BLaER1 treated with 17β-estradiol and CSF1 and Interleukin-3, amounts not matched to agents 10 nM and 100 nM (cell line): Measurements from ENCODE around the gene HOTAIR.

Experiments
- H3K27ac ChIP-seq, 11 experiments: shearing (Covaris generic); formaldehyde crosslinking; 2 replicates each; pipeline ENCODE4 v1.8.1; 2022
- H3K27me3 ChIP-seq, 11 experiments: shearing (Covaris generic); formaldehyde crosslinking; 2 replicates each; pipeline ENCODE4 v1.8.1; 2022
- H3K36me3 ChIP-seq, 11 experiments: shearing (Covaris generic); formaldehyde crosslinking; 2 replicates each; pipeline ENCODE4 v1.8.1; 2022
- H3K4me1 ChIP-seq, 10 experiments: shearing (Covaris generic); formaldehyde crosslinking; 2 replicates each; pipeline ENCODE4 v1.8.1; 2022
- H3K4me2 ChIP-seq, 11 experiments: shearing (Covaris generic); formaldehyde crosslinking; 2 replicates each; pipeline ENCODE4 v1.8.1; 2022
- H3K4me3 ChIP-seq, 10 experiments: shearing (Covaris generic); formaldehyde crosslinking; 2 replicates each; pipeline ENCODE4 v1.8.1; 2022
- H3K9ac ChIP-seq, 11 experiments: shearing (Covaris generic); formaldehyde crosslinking; 2 replicates each; pipeline ENCODE4 v1.8.1; 2022
- H3K9me3 ChIP-seq, 11 experiments: shearing (Covaris generic); formaldehyde crosslinking; replicated peaks in 1 of 11; 2 replicates each; pipeline ENCODE4 v1.8.1; 2022
- H4K20me1 ChIP-seq, 11 experiments: shearing (Covaris generic); formaldehyde crosslinking; 2 replicates each; pipeline ENCODE4 v1.8.1; 2022
- Cebpa-rat ChIP-seq, 11 experiments: shearing (Covaris generic); IDR thresholded peaks; 2 replicates each; pipeline ENCODE4 v1.8.1; 2022

HOTAIR gene

GRCh38 chr12:53981634-53982565 lies 7.1 kb upstream of the HOTAIR start:
- Histone ChIP-seq H3K27ac (no peak overlapping the region), H3K4me1 (peaks cover 0 to 9% (median 0%) of the 10 kb centered on the region in 10 experiments; a peak in 3 of 20 replicates), H3K4me2 (no peak overlapping the region), H3K9me3 (peaks cover 6 to 72% (median 31%) of the 10 kb centered on the region in 11 experiments; a peak in 21 of 22 replicates), H3K9ac (no peak overlapping the region), H3K27me3 (peaks cover 99 to 100% (median 100%) of the 10 kb centered on the region in 11 experiments), H3K4me3 (no peak overlapping the region), H4K20me1 (peaks cover 0 to 84% (median 63%) of the 10 kb centered on the region in 11 experiments; a peak in 17 of 22 replicates), H3K36me3 (no peaks in the 10 kb centered on the region)
- TF ChIP-seq Cebpa-rat (IDR thresholded peaks at IDR 0.05) = no peak; a peak in 1 of 22 replicates

GRCh38 chr12:53980802-53981496 lies 6.2 kb upstream of the HOTAIR start:
- Histone ChIP-seq H3K4me1 (peaks cover 0 to 9% (median 0%) of the 10 kb centered on the region in 10 experiments; a peak in 3 of 20 replicates), H3K4me3 (no peak overlapping the region), H3K9me3 (peaks cover 13 to 72% (median 35%) of the 10 kb centered on the region in 11 experiments), H4K20me1 (peaks cover 0 to 84% (median 64%) of the 10 kb centered on the region in 11 experiments; a peak in 17 of 22 replicates), H3K27ac (no peak overlapping the region), H3K27me3 (peaks cover 99 to 100% (median 100%) of the 10 kb centered on the region in 11 experiments), H3K4me2 (no peak overlapping the region), H3K36me3 (no peaks in the 10 kb centered on the region), H3K9ac (no peak overlapping the region)
- TF ChIP-seq Cebpa-rat (IDR thresholded peaks at IDR 0.05) = no peak

GRCh38 chr12:53980104-53980801 lies 5.5 kb upstream of the HOTAIR start:
- peaks cover 0 to 84% (median 64%) of the 10 kb centered on the region in 11 experiments; a peak in 16 of 22 replicates for H4K20me1 ChIP-seq
- H3K4me3 ChIP-seq = no peak overlapping the region
- H3K9ac ChIP-seq = no peak overlapping the region
- peaks cover 0 to 14% (median 3%) of the 10 kb centered on the region in 10 experiments; a peak in 5 of 20 replicates for H3K4me1 ChIP-seq
- peaks cover 11 to 72% (median 32%) of the 10 kb centered on the region in 11 experiments for H3K9me3 ChIP-seq
- no peak overlapping the region for H3K4me2 ChIP-seq
- peaks cover 99 to 100% (median 100%) of the 10 kb centered on the region in 11 experiments for H3K27me3 ChIP-seq
- H3K27ac ChIP-seq = no peak overlapping the region
- no peaks in the 10 kb centered on the region for H3K36me3 ChIP-seq
- TF ChIP-seq Cebpa-rat (IDR thresholded peaks at IDR 0.05) = no peak

GRCh38 chr12:53978477-53979356 lies 4.0 kb upstream of the HOTAIR start:
- H3K4me2 ChIP-seq = no peak overlapping the region
- H3K4me3 ChIP-seq = no peak overlapping the region
- H3K36me3 ChIP-seq = no peaks in the 10 kb centered on the region
- peaks cover 100% of the 10 kb centered on the region in 11 experiments for H3K27me3 ChIP-seq
- no peak overlapping the region for H3K27ac ChIP-seq
- peaks cover 0 to 16% (median 7%) of the 10 kb centered on the region in 10 experiments; a peak in 9 of 20 replicates for H3K4me1 ChIP-seq
- H3K9ac ChIP-seq = no peak overlapping the region
- TF ChIP-seq Cebpa-rat (IDR thresholded peaks at IDR 0.05) = no peak
- H4K20me1 ChIP-seq = peaks cover 0 to 88% (median 67%) of the 10 kb centered on the region in 11 experiments; a peak in 16 of 22 replicates
- peaks cover 9 to 60% (median 29%) of the 10 kb centered on the region in 11 experiments for H3K9me3 ChIP-seq

GRCh38 chr12:53977596-53978445 lies 3.1 kb upstream of the HOTAIR start:
- TF ChIP-seq Cebpa-rat (IDR thresholded peaks at IDR 0.05) = no peak
- H3K9me3 ChIP-seq = peaks cover 9 to 60% (median 34%) of the 10 kb centered on the region in 11 experiments
- no peak overlapping the region for H3K4me3 ChIP-seq
- H3K27me3 ChIP-seq = peaks cover 100% of the 10 kb centered on the region in 11 experiments
- H3K9ac ChIP-seq = no peak overlapping the region
- H4K20me1 ChIP-seq = peaks cover 0 to 88% (median 67%) of the 10 kb centered on the region in 11 experiments; a peak in 16 of 22 replicates
- H3K4me1 ChIP-seq = peaks cover 0 to 12% (median 5%) of the 10 kb centered on the region in 10 experiments; a peak in 9 of 20 replicates
- no peak overlapping the region for H3K4me2 ChIP-seq
- no peak overlapping the region for H3K27ac ChIP-seq
- H3K36me3 ChIP-seq = no peaks in the 10 kb centered on the region

GRCh38 chr12:53976823-53977595 lies 2.3 kb upstream of the HOTAIR start:
- Histone ChIP-seq H4K20me1 (peaks cover 0 to 86% (median 66%) of the 10 kb centered on the region in 11 experiments; a peak in 16 of 22 replicates), H3K4me3 (no peak overlapping the region), H3K4me2 (no peak overlapping the region), H3K9ac (no peak overlapping the region), H3K4me1 (peaks cover 0 to 12% (median 5%) of the 10 kb centered on the region in 10 experiments; a peak in 9 of 20 replicates), H3K9me3 (peaks cover 9 to 60% (median 34%) of the 10 kb centered on the region in 11 experiments), H3K27ac (no peak overlapping the region), H3K27me3 (peaks cover 100% of the 10 kb centered on the region in 11 experiments), H3K36me3 (no peaks in the 10 kb centered on the region)
- TF ChIP-seq Cebpa-rat (IDR thresholded peaks at IDR 0.05) = no peak
